Parathyroid adenoma (tissue), 2 donors: ENCODE measurements around the gene SYNDIG1.

Experiments used
- H2AFZ ChIP-seq: fragments of 300-600 bp; sonication (generic); one replicate; pipeline ENCODE4 v1.7.0; 2017; ENCODE audit warnings: antibody characterized with exemption, mild to moderate bottlenecking
- H3K27ac ChIP-seq: fragments of 300-600 bp; sonication (generic); one replicate; pipeline ENCODE4 v1.7.0; 2017
- H3K27me3 ChIP-seq: fragments of 300-600 bp; sonication (generic); one replicate; pipeline ENCODE4 v1.7.0; 2017; ENCODE audit warnings: low read length; ENCODE audit not compliant: control insufficient read depth, insufficient read depth
- H3K36me3 ChIP-seq: fragments of 300-600 bp; sonication (generic); one replicate; pipeline ENCODE4 v1.7.0; 2017; ENCODE audit warnings: low read length; ENCODE audit not compliant: control insufficient read depth, insufficient read depth
- H3K4me1 ChIP-seq: fragments of 300-600 bp; sonication (generic); one replicate; pipeline ENCODE4 v1.7.0; 2017; ENCODE audit warnings: control low read depth
- H3K4me2 ChIP-seq: fragments of 300-600 bp; sonication (generic); one replicate; pipeline ENCODE4 v1.7.0; 2017; ENCODE audit warnings: low read length
- H3K4me3 ChIP-seq: fragments of 300-600 bp; sonication (generic); one replicate; pipeline ENCODE4 v1.7.0; 2017; ENCODE audit warnings: low read depth, low read length
- H3K79me2 ChIP-seq: fragments of 300-600 bp; sonication (generic); one replicate; pipeline ENCODE4 v1.7.0; 2017; ENCODE audit warnings: control low read depth
- H3K9ac ChIP-seq: fragments of 300-600 bp; sonication (generic); one replicate; pipeline ENCODE4 v1.7.0; 2017; ENCODE audit warnings: mild to moderate bottlenecking
- H3K9me3 ChIP-seq: fragments of 300-600 bp; sonication (generic); one replicate; pipeline ENCODE4 v1.7.0; 2017; ENCODE audit warnings: low read length; ENCODE audit not compliant: control insufficient read depth
- CTCF ChIP-seq: fragments of 300-600 bp; sonication (generic); IDR thresholded peaks from one replicate; pipeline ENCODE4 v1.7.0; 2017; ENCODE audit warnings: antibody characterized with exemption, mild to moderate bottlenecking
- donor health status: primary hyperparathyroidism.

SYNDIG1 gene

GRCh38 chr20:24501764-24502556 lies 32.5 kb downstream of the SYNDIG1 start:
- Histone ChIP-seq H3K27me3 (no peaks in the 10 kb centered on the region), H3K36me3 (no peaks in the 10 kb centered on the region), H3K27ac (no peak overlapping the region), H3K4me1 (no peaks in the 10 kb centered on the region), H3K9ac (no peak overlapping the region), H3K79me2 (no peaks in the 10 kb centered on the region), H3K4me2 (no peak overlapping the region), H3K4me3 (no peak overlapping the region), H3K9me3 (no peaks in the 10 kb centered on the region), H2AFZ (no peak overlapping the region)
- no peak for TF ChIP-seq CTCF

- TF ChIP-seq CTCF, result no peak
- H3K4me3 ChIP-seq, result no peak overlapping the region
- H3K9me3 ChIP-seq, result no peaks in the 10 kb centered on the region
- no peaks in the 10 kb centered on the region for H3K79me2 ChIP-seq
- H3K27me3 ChIP-seq, result no peaks in the 10 kb centered on the region
- H3K4me1 ChIP-seq, result no peaks in the 10 kb centered on the region
- H3K36me3 ChIP-seq, result no peaks in the 10 kb centered on the region
- H2AFZ ChIP-seq, result no peak overlapping the region
- H3K4me2 ChIP-seq, result no peak overlapping the region
- no peak overlapping the region for H3K27ac ChIP-seq
- H3K9ac ChIP-seq, result no peak overlapping the region
These were observed 33.2 kb downstream of the SYNDIG1 start for GRCh38 chr20:24502661-24503060.

GRCh38 chr20:24503352-24503931 lies 34.0 kb downstream of the SYNDIG1 start:
- no peaks in the 10 kb centered on the region for H3K36me3 ChIP-seq
- TF ChIP-seq CTCF, result no peak
- H3K9ac ChIP-seq, result no peak overlapping the region
- H3K79me2 ChIP-seq, result no peaks in the 10 kb centered on the region
- no peak overlapping the region for H3K27ac ChIP-seq
- H3K27me3 ChIP-seq, result no peaks in the 10 kb centered on the region
- no peaks in the 10 kb centered on the region for H3K9me3 ChIP-seq
- no peak overlapping the region for H3K4me3 ChIP-seq
- no peak overlapping the region for H3K4me2 ChIP-seq
- H2AFZ ChIP-seq, result no peak overlapping the region
- H3K4me1 ChIP-seq, result no peaks in the 10 kb centered on the region

GRCh38 chr20:24504331-24505285 lies 35.2 kb downstream of the SYNDIG1 start:
- no peaks in the 10 kb centered on the region for H3K27me3 ChIP-seq
- H3K79me2 ChIP-seq, result no peaks in the 10 kb centered on the region
- no peaks in the 10 kb centered on the region for H3K9me3 ChIP-seq
- no peak overlapping the region for H3K4me2 ChIP-seq
- no peaks in the 10 kb centered on the region for H3K36me3 ChIP-seq
- no peak overlapping the region for H3K27ac ChIP-seq
- TF ChIP-seq CTCF, result no peak
- no peak overlapping the region for H2AFZ ChIP-seq
- no peak overlapping the region for H3K9ac ChIP-seq
- no peaks in the 10 kb centered on the region for H3K4me1 ChIP-seq
- H3K4me3 ChIP-seq, result no peak overlapping the region
